LNCAP (cell line): Measurements from ENCODE around the gene GABPA.

Source experiments
- TF ChIP-seq, protein P1 (sequence below): fragments of 450-650 bp; IDR thresholded peaks from 2 replicates; pipeline ENCODE4 v1.5.1; 2017; ENCODE audit warnings: mild to moderate bottlenecking

Gene GABPA

DNA sequence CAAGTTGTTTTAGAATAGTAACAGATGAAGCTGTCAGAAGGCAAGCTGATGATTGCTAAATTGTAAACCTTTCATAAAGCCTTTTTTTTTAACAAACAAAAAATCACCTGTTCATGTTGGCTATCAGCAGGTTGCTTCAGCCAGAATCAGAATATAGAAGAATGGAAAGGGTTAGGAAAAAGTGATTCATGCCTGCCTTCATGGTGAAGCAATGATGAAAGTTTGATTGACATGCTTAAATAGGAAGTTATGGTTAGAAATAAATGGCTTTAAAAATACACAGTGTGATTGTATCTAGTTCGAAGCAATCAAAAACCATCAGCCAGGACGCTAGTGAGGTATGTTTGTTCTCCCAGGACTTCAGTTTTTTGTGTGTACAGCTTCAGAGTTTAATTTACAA lies 37.9 kb downstream of the GABPA start:
- TF ChIP-seq, protein P1, sequence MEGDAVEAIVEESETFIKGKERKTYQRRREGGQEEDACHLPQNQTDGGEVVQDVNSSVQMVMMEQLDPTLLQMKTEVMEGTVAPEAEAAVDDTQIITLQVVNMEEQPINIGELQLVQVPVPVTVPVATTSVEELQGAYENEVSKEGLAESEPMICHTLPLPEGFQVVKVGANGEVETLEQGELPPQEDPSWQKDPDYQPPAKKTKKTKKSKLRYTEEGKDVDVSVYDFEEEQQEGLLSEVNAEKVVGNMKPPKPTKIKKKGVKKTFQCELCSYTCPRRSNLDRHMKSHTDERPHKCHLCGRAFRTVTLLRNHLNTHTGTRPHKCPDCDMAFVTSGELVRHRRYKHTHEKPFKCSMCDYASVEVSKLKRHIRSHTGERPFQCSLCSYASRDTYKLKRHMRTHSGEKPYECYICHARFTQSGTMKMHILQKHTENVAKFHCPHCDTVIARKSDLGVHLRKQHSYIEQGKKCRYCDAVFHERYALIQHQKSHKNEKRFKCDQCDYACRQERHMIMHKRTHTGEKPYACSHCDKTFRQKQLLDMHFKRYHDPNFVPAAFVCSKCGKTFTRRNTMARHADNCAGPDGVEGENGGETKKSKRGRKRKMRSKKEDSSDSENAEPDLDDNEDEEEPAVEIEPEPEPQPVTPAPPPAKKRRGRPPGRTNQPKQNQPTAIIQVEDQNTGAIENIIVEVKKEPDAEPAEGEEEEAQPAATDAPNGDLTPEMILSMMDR: no peak

DNA sequence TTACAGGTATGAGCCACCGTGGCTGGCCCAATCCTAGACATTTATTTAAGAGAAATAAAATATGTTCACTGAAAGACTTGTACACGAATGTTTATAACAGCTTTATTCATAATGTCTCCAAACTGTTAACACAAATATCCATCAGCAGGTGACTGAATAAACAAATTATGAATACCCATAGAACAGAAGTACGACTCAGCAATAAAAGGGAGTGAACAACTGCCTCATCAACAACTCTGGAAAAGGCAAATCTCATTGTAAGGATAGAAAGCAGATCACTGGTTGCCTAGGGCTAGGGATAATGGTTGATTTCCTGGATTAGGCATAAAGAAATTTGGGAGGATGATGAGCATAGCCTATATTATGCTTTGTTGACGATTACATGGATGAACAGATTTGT lies 41.7 kb downstream of the GABPA start:
- TF ChIP-seq, protein P1: no peak

GRCh38 chr21:25788677-25789076 lies 53.9 kb downstream of the GABPA start:
- TF ChIP-seq, protein P1: no peak

DNA sequence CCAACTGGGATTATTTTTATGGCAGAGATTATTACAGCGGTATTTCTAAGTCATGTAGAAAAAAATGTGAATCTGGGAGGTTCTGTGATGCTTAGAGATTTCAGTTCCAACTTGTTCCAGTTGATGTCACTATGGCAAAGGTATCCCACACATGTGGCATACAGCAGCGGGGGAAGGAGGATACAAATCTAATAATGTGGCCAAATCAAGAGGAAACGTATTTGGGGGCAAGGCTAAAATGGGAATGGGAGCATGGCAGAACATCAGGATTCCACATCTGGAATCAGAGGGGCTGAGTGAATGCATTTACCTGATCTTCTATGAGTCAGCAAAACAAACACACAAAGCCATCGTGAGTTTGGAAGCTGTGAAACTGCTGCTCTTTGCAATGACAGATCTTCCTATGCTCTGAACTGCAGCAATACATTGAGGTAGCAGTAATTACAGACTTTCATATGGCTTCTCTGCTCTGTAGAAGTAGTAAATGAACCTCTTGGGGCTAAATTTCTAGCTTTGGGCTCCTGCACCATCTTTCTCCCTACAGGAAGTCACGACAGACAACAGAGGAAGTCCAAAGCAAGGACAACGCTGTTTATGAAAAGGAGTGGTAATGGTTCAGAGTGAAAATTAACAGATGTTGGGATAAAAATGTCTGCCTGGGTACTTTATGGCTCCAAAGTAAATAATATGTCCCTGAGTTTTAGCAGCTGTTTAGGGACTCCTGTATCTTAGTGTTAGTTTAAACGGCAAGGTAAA lies 55.5 kb downstream of the GABPA start:
- TF ChIP-seq, protein P1: peak; percentile 60

GRCh38 chr21:25790878-25791204 lies 56.1 kb downstream of the GABPA start:
- TF ChIP-seq, protein P1: no peak

DNA sequence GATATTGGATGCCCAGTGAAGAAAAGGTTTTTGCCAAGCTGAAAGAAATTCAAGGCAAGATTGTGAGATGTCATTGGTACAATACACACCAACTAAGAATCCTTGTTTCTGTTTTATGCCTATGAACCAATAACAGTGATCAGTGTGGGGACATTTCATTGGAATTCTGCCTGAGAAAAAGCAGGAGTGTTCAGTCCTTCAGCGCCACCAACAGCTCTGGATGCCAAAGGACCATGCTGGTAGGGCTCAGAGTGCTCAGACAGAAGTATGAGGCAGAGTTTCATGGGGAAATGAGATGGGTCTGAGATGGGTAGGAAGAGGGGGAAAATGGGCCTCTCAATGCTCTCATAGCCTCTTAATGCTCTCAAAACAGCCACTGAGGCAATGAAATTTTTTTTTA lies 56.5 kb downstream of the GABPA start:
- TF ChIP-seq, protein P1: no peak

GRCh38 chr21:25801217-25802014 lies 66.6 kb downstream of the GABPA start:
- TF ChIP-seq, protein P1: peak; percentile 97
